AG04450 (cell line): ENCODE data around the gene PTPN13. TPM values are rescaled to one million over a fixed set of nuclear protein-coding genes. Genes with fewer than 3 reads are reported as not detected.

Experiments used
- CTCF ChIA-PET: fragments of 300-600, 350-600 bp; formaldehyde crosslinking; extraction: SDS; loops from one replicate; lab custom pipeline; 2022; ENCODE audit warnings: antibody characterized with exemption, inconsistent platforms; lab: Charles Lee
- POLR2A ChIA-PET: fragments of 350-600 bp; formaldehyde crosslinking; extraction: SDS; loops from one replicate; lab custom pipeline; 2021; ENCODE audit warnings: antibody characterized with exemption, inconsistent platforms; lab: Yijun Ruan, JAX
- DNase-seq: peaks from one replicate; pipeline ENCODE4 v3.0.0-alpha.2; 2011; ENCODE audit warnings: low read depth, low spot score
- H3K27ac ChIP-seq: one replicate; pipeline ENCODE4 v1.5.1; 2012; ENCODE audit warnings: low read depth, low read length, control low read depth
- H3K27me3 ChIP-seq: one replicate; pipeline ENCODE4 v1.6.0; 2012; ENCODE audit warnings: low read length; ENCODE audit not compliant: control insufficient read depth, insufficient read depth
- H3K4me3 ChIP-seq: 2 replicates; pipeline ENCODE4 v1.5.1; 2011; ENCODE audit warnings: mild to moderate bottlenecking, low read depth, low read length, control low read depth
- H3K9me3 ChIP-seq: 2 replicates; pipeline ENCODE4 v1.5.1; 2012; ENCODE audit warnings: low read length; ENCODE audit not compliant: control insufficient read depth, insufficient read depth
- CTCF ChIP-seq: IDR thresholded peaks from 2 replicates; pipeline ENCODE4 v1.5.1; 2011; ENCODE audit warnings: low read depth, low read length, control low read depth, inconsistent platforms
- polyA plus RNA-seq: library from polyadenylated mRNA; depleted of rRNA; stranded (reverse); fragments of >200 nt; gene quantifications from 2 replicates; pipeline ENCODE4 v1.2.3, GENCODE V29; 2011

The PTPN13 gene
- polyA plus RNA-seq, 1 experiment: 26.7 TPM

- H3K9me3 ChIP-seq: no peaks in the 10 kb centered on the region
- ChIA-PET POLR2A (no interaction called here), CTCF (no interaction called here)
- no peak for DNase-seq
- H3K4me3 ChIP-seq: no peak overlapping the region
- no peak overlapping the region for H3K27ac ChIP-seq
- TF ChIP-seq CTCF: no peak
- H3K27me3 ChIP-seq: no peaks in the 10 kb centered on the region
Measured at GRCh38 chr4:86554646-86555045, 39.5 kb upstream of the PTPN13 start.

DNA sequence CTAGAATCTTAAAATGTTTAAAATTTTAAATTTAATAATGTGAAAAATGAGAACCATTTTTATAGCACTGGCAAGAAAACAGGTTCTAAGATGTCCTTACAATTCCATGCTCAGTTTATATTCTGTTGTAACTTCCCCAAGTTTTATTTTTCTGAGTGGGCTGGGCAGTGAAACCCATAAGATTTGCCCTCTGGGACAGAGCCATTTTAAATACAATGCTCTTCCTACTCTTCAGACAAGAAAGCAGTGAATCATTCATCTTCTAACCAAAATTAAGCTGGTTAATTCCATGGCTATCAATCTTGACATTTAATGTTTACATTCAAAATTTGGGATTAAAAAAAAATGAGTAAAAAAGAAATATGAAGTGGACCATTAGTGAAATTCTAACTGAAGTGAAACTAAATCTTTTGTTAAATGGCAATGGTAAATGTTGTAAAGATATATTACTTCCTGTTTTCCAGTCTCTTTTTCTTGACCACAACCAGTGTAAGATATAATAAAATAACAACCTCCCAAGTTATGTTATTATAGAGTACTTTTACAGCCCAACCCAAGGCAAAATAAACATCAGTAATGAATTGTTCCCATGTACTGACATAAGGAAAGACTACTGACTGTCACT lies 37.2 kb upstream of the PTPN13 start:
- no peak for DNase-seq
- H3K4me3 ChIP-seq: no peak overlapping the region
- no peak overlapping the region for H3K27ac ChIP-seq
- ChIA-PET CTCF (no interaction called here), POLR2A (no interaction called here)
- no peaks in the 10 kb centered on the region for H3K9me3 ChIP-seq
- H3K27me3 ChIP-seq: no peaks in the 10 kb centered on the region
- no peak for TF ChIP-seq CTCF

DNA sequence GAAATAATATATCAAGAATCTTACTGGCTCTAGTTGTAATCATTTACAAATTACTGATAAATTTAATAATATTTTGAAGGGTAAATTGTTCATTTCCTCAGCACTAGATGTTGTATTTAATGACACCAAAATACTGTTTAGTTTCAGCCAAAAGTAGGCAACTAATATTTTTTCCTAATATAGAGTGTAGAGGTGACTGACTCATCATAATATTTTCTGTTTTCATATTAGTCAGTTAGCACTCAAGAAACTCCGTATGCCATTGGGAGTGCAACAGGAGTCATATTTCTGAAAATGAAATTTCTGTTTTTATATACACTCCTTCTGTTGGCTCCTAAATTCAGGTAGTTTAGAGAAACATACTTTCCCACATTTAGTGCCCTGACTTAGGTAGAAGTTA lies 36.6 kb upstream of the PTPN13 start:
- no peak overlapping the region for H3K4me3 ChIP-seq
- H3K27ac ChIP-seq: no peak overlapping the region
- no peak for TF ChIP-seq CTCF
- H3K9me3 ChIP-seq: no peaks in the 10 kb centered on the region
- DNase-seq: no peak
- H3K27me3 ChIP-seq: no peaks in the 10 kb centered on the region
- POLR2A ChIA-PET: no interaction called here
- CTCF ChIA-PET: no interaction called here

DNA sequence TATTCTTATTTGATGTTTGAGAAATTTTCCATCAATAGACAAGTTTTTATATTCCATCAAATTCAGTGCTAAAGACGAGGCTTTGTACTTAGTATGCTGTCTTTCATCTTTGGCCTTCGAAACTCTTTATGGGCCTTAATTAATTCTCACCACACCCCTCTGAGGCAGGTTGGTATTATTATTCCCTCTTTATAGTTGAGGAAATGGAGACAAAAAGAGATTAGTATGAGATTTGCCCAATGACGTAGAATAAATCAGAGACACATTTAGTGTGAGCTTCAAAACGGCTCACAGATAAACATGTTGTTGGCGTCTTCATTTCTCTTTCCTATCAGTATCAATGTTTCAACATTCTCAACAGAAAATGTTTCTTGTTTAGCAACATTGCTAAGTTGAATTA lies 35.9 kb upstream of the PTPN13 start:
- ChIA-PET POLR2A (no interaction called here), CTCF (no interaction called here)
- Histone ChIP-seq H3K27me3 (no peaks in the 10 kb centered on the region), H3K9me3 (no peaks in the 10 kb centered on the region), H3K4me3 (no peak overlapping the region), H3K27ac (no peak overlapping the region)
- TF ChIP-seq CTCF: no peak
- no peak for DNase-seq

GRCh38 chr4:86558797-86559196 lies 35.3 kb upstream of the PTPN13 start:
- H3K27me3 ChIP-seq: no peaks in the 10 kb centered on the region
- no peak overlapping the region for H3K27ac ChIP-seq
- no peak for TF ChIP-seq CTCF
- POLR2A ChIA-PET: no interaction called here
- no peak overlapping the region for H3K4me3 ChIP-seq
- no peaks in the 10 kb centered on the region for H3K9me3 ChIP-seq
- no peak for DNase-seq
- CTCF ChIA-PET: no interaction called here
